HEK293 (cell line): ENCODE measurements around the gene STUM.

Experiments used
- CTCF ChIA-PET: fragments of 350-600 bp; formaldehyde crosslinking; extraction: SDS; loops from one replicate; lab custom pipeline; 2021; ENCODE audit warnings: antibody characterized with exemption; lab: Yijun Ruan, JAX
- POLR2A ChIA-PET: fragments of 300-600 bp; formaldehyde crosslinking; extraction: SDS; loops from one replicate; lab custom pipeline; 2020; ENCODE audit warnings: antibody characterized with exemption, inconsistent platforms; lab: Yijun Ruan, JAX
- H3K27ac ChIP-seq: fragments of 200-500 bp; sonication (Bioruptor generic); 2 replicates; pipeline ENCODE4 v1.5.1; 2014; ENCODE audit warnings: low read depth, low read length, control low read depth, inconsistent platforms; ENCODE audit errors: extremely low read depth
- H3K36me3 ChIP-seq, 2 experiments: fragments of 200-500 bp in 1 of 2; sonication (Bioruptor generic) in 1 of 2; 1 replicate in 1 of 2; 2 replicates in 1 of 2; pipeline ENCODE4 v1.5.1; 2014 to 2017; ENCODE audit warnings: inconsistent platforms in 2 of 2, low read length in 2 of 2; ENCODE audit not compliant: control insufficient read depth in 2 of 2, insufficient read depth in 1 of 2
- H3K4me1 ChIP-seq: fragments of 200-500 bp; sonication (Bioruptor generic); 2 replicates; pipeline ENCODE4 v1.5.1; 2014; ENCODE audit warnings: mild to moderate bottlenecking, low read length, inconsistent platforms; ENCODE audit not compliant: control insufficient read depth, insufficient read depth
- H3K4me3 ChIP-seq: 2 replicates; pipeline ENCODE4 v1.5.1; 2011; ENCODE audit warnings: low read depth, mild to moderate bottlenecking, control low read depth, low read length, moderate library complexity
- H3K9me3 ChIP-seq: fragments of 200-500 bp; sonication (Bioruptor generic); 2 replicates; pipeline ENCODE4 v1.5.1; 2014; ENCODE audit warnings: low read depth, low read length, inconsistent platforms; ENCODE audit not compliant: control insufficient read depth, insufficient read depth
- CTCF ChIP-seq: fragments of 450-650 bp; formaldehyde crosslinking; IDR thresholded peaks from 2 replicates; pipeline ENCODE4 v1.5.1; 2016; ENCODE audit warnings: missing biosample characterization, missing genetic modification characterization
- GLI4 ChIP-seq: fragments of 450-650 bp; formaldehyde crosslinking; IDR thresholded peaks from 2 replicates; pipeline ENCODE4 v1.5.1; 2016; ENCODE audit warnings: missing biosample characterization, missing genetic modification characterization
- KLF10 ChIP-seq: fragments of 450-650 bp; IDR thresholded peaks from 2 replicates; pipeline ENCODE4 v1.5.1; 2018; ENCODE audit warnings: missing biosample characterization, mild to moderate bottlenecking, missing genetic modification characterization
- KLF16 ChIP-seq: fragments of 450-650 bp; formaldehyde crosslinking; IDR thresholded peaks from 2 replicates; pipeline ENCODE4 v1.5.1; 2017; ENCODE audit warnings: missing biosample characterization, missing genetic modification characterization
- KLF8 ChIP-seq: fragments of 450-650 bp; formaldehyde crosslinking; IDR thresholded peaks from 2 replicates; pipeline ENCODE4 v1.5.1; 2016; ENCODE audit warnings: missing biosample characterization, missing genetic modification characterization
- PRDM2 ChIP-seq: fragments of 450-650 bp; formaldehyde crosslinking; IDR thresholded peaks from 2 replicates; pipeline ENCODE4 v1.5.1; 2016; ENCODE audit warnings: missing biosample characterization, missing genetic modification characterization, borderline replicate concordance
- SCRT1 ChIP-seq: fragments of 450-650 bp; formaldehyde crosslinking; IDR thresholded peaks from 2 replicates; pipeline ENCODE4 v1.5.1; 2016; ENCODE audit warnings: missing biosample characterization, missing genetic modification characterization, borderline replicate concordance
- SP2 ChIP-seq: fragments of 450-650 bp; formaldehyde crosslinking; IDR thresholded peaks from 2 replicates; pipeline ENCODE4 v1.5.1; 2016; ENCODE audit warnings: missing biosample characterization, missing genetic modification characterization
- SP3 ChIP-seq: fragments of 450-650 bp; formaldehyde crosslinking; IDR thresholded peaks from 2 replicates; pipeline ENCODE4 v1.5.1; 2016; ENCODE audit warnings: missing biosample characterization, missing genetic modification characterization
- TRIM28 ChIP-seq: IDR thresholded peaks from 2 replicates; pipeline ENCODE4 v1.6.1; 2011; ENCODE audit warnings: low read length, control low read depth, borderline replicate concordance
- WT1 ChIP-seq: fragments of 450-650 bp; formaldehyde crosslinking; IDR thresholded peaks from 2 replicates; pipeline ENCODE4 v1.5.1; 2016; ENCODE audit warnings: missing biosample characterization, missing genetic modification characterization
- ZBTB1 ChIP-seq: fragments of 450-650 bp; formaldehyde crosslinking; IDR thresholded peaks from 2 replicates; pipeline ENCODE4 v1.5.1; 2016; ENCODE audit warnings: missing biosample characterization, missing genetic modification characterization
- ZBTB48 ChIP-seq: fragments of 450-650 bp; formaldehyde crosslinking; IDR thresholded peaks from 2 replicates; pipeline ENCODE4 v1.5.1; 2016; ENCODE audit warnings: missing biosample characterization, missing genetic modification characterization
- ZBTB8A ChIP-seq: fragments of 450-650 bp; formaldehyde crosslinking; IDR thresholded peaks from 2 replicates; pipeline ENCODE4 v1.5.1; 2016; ENCODE audit warnings: missing biosample characterization, missing genetic modification characterization
- ZNF138 ChIP-seq: fragments of 450-650 bp; formaldehyde crosslinking; IDR thresholded peaks from 2 replicates; pipeline ENCODE4 v1.5.1; 2016; ENCODE audit warnings: missing biosample characterization, missing genetic modification characterization, borderline replicate concordance
- ZNF223 ChIP-seq: fragments of 450-650 bp; formaldehyde crosslinking; IDR thresholded peaks from 2 replicates; pipeline ENCODE4 v1.5.1; 2016; ENCODE audit warnings: missing biosample characterization, missing genetic modification characterization
- ZNF266 ChIP-seq: fragments of 450-650 bp; formaldehyde crosslinking; IDR thresholded peaks from 2 replicates; pipeline ENCODE4 v1.5.1; 2016; ENCODE audit warnings: missing biosample characterization, missing genetic modification characterization, low read depth
- ZNF341 ChIP-seq: fragments of 450-650 bp; formaldehyde crosslinking; IDR thresholded peaks from 2 replicates; pipeline ENCODE4; 2016; ENCODE audit warnings: low read depth, missing biosample characterization, missing genetic modification characterization
- ZNF350 ChIP-seq: fragments of 450-650 bp; formaldehyde crosslinking; IDR thresholded peaks from 2 replicates; pipeline ENCODE4 v1.5.0; 2017; ENCODE audit warnings: missing biosample characterization, mild to moderate bottlenecking, missing genetic modification characterization
- ZNF37A ChIP-seq: fragments of 450-650 bp; IDR thresholded peaks from 2 replicates; pipeline ENCODE4 v1.5.1; 2018; ENCODE audit warnings: missing biosample characterization, missing genetic modification characterization
- ZNF449 ChIP-seq: fragments of 450-650 bp; formaldehyde crosslinking; IDR thresholded peaks from 2 replicates; pipeline ENCODE4 v1.5.1; 2017; ENCODE audit warnings: missing biosample characterization, mild to moderate bottlenecking, missing genetic modification characterization, moderate library complexity
- ZNF513 ChIP-seq: fragments of 450-650 bp; IDR thresholded peaks from 2 replicates; pipeline ENCODE4 v1.5.1; 2018; ENCODE audit warnings: missing biosample characterization, missing genetic modification characterization
- ZNF561 ChIP-seq: fragments of 450-650 bp; IDR thresholded peaks from 2 replicates; pipeline ENCODE4 v1.5.1; 2018; ENCODE audit warnings: missing biosample characterization, missing genetic modification characterization, borderline replicate concordance
- ZNF580 ChIP-seq: fragments of 450-650 bp; formaldehyde crosslinking; IDR thresholded peaks from 2 replicates; pipeline ENCODE4 v1.5.1; 2016; ENCODE audit warnings: missing biosample characterization, missing genetic modification characterization
- ZNF660 ChIP-seq: fragments of 450-650 bp; IDR thresholded peaks from 2 replicates; pipeline ENCODE4 v1.5.1; 2018; ENCODE audit warnings: missing biosample characterization, mild to moderate bottlenecking, missing genetic modification characterization
- ZSCAN30 ChIP-seq: fragments of 450-650 bp; IDR thresholded peaks from 2 replicates; pipeline ENCODE4 v1.5.1; 2018; ENCODE audit warnings: missing biosample characterization, mild to moderate bottlenecking, missing genetic modification characterization, moderate library complexity

The STUM gene

GRCh38 chr1:226548256-226549093 is at the start of gene STUM:
TSS of gene STUM (plus strand) at chr1:226548764. CDS start at chr1:226548905, 141 bp downstream.
- Histone ChIP-seq H3K36me3 (no peaks in the 10 kb centered on the region), H3K9me3 (no peaks in the 10 kb centered on the region), H3K4me3 (peak within 1 kb of the TSS; percentile 47), H3K4me1 (peaks cover 27% of the 10 kb centered on the region), H3K27ac (peak within 1 kb of the TSS; percentile 55; the same call in 1 of the 2 replicates)
- ChIA-PET CTCF (interaction anchor here (0.5 to 6.5 kb wide), 25 partner anchors 11 to 652 kb away, joined by 3 to 84 read pairs (median 5); partner anchors contain the start of gene PARP1), POLR2A (interaction anchor here (0.6 to 1.1 kb wide), 6 partner anchors 16 to 273 kb away, joined by 3 to 6 read pairs (median 4); no protein-coding TSS in a partner anchor)
- 0 out of 2 replicates have a peak, but pooled peaks have one; percentile 12 for TF ChIP-seq ZBTB48 (tag by site-specific recombination)
- 0 out of 2 replicates have a peak, but pooled peaks have one; percentile 15 for TF ChIP-seq ZNF580
- peak; percentile 61 for TF ChIP-seq SP3 (tag by site-specific recombination)
- TF ChIP-seq ZNF350 (tag by site-specific recombination), result no peak
- TF ChIP-seq PRDM2, result no peak
- TF ChIP-seq ZBTB8A (tag by site-specific recombination), result peak; percentile 32; the same call in 1 of the 2 replicates
- TF ChIP-seq ZNF660 (tag by site-specific recombination), result peak; percentile 90
- peak; percentile 41; the same call in 1 of the 2 replicates for TF ChIP-seq ZSCAN30 (tag by site-specific recombination)
- TF ChIP-seq GLI4, result no peak; the same call in 1 of the 2 replicates
- no peak for TF ChIP-seq ZNF138 (tag by site-specific recombination)
- 0 out of 2 replicates have a peak, but pooled peaks have one; percentile 37 for TF ChIP-seq CTCF (tag by site-specific recombination)
- peak; percentile 12; the same call in 1 of the 2 replicates for TF ChIP-seq KLF10 (tag by site-specific recombination)
- TF ChIP-seq ZNF449 (tag by site-specific recombination), result no peak
- TF ChIP-seq KLF16 (tag by site-specific recombination), result no peak
- TF ChIP-seq ZNF223 (tag by site-specific recombination), result peak; percentile 92
- TF ChIP-seq ZNF513 (tag by site-specific recombination), result peak; percentile 41; the same call in 1 of the 2 replicates
- no peak for TF ChIP-seq ZNF266 (tag by site-specific recombination)
- TF ChIP-seq TRIM28, result no peak
- TF ChIP-seq SCRT1 (tag by site-specific recombination), result no peak
- TF ChIP-seq KLF8 (tag by site-specific recombination), result peak; percentile 10; the same call in 1 of the 2 replicates
- TF ChIP-seq SP2 (tag by site-specific recombination), result peak; percentile 44
- TF ChIP-seq ZBTB1 (tag by site-specific recombination), result no peak
- TF ChIP-seq ZNF561 (tag by site-specific recombination), result peak; percentile 40; the same call in 1 of the 2 replicates
- TF ChIP-seq ZNF341 (tag by site-specific recombination), result no peak
- TF ChIP-seq WT1 (tag by site-specific recombination), result peak; percentile 12; the same call in 1 of the 2 replicates
- 0 out of 2 replicates have a peak, but pooled peaks have one; percentile 10 for TF ChIP-seq ZNF37A (tag by site-specific recombination)
